OCI-LY7 (cell line): Measurements from ENCODE around the gene PPP6R3. TPM values are rescaled to one million over a fixed set of nuclear protein-coding genes. Genes with fewer than 3 reads are reported as not detected.

Source experiments
- BruUV-seq: library from RNA; stranded (reverse); fragments of 400-500 nt; replicated peaks from 2 replicates; lab custom pipeline; 2021; lab: Mats Ljungman, UMichigan
- CTCF ChIA-PET: fragments of 300-600 bp; sonication (Branson Sonifier 250); formaldehyde crosslinking; loops from one replicate; lab custom pipeline; 2022; ENCODE audit warnings: antibody characterized with exemption; ENCODE audit not compliant: unreplicated experiment; lab: Charles Lee
- POLR2A ChIA-PET: fragments of 300-600 bp; sonication (Branson Sonifier 250); formaldehyde crosslinking; loops from one replicate; lab custom pipeline; 2022; ENCODE audit warnings: antibody characterized with exemption; lab: Charles Lee
- DNase-seq: peaks from one replicate; pipeline ENCODE4 v3.0.0-alpha.2; 2015; ENCODE audit warnings: low spot score
- H2AFZ ChIP-seq: fragments of 200-600 bp; sonication (generic), shearing (Covaris generic); 2 replicates; pipeline ENCODE4 v1.6.1; 2014; ENCODE audit warnings: mild to moderate bottlenecking, antibody characterized with exemption, low read length, moderate library complexity
- H3K27ac ChIP-seq: fragments of 200-600 bp; sonication (generic); 2 replicates; pipeline ENCODE4 v1.5.1; 2014; ENCODE audit warnings: mixed run types, low read depth, mild to moderate bottlenecking, moderate library complexity, low read length, inconsistent platforms; ENCODE audit not compliant: poor library complexity, severe bottlenecking
- H3K36me3 ChIP-seq: fragments of 200-600 bp; sonication (generic); 2 replicates; pipeline ENCODE4 v1.6.1; 2014; ENCODE audit warnings: mild to moderate bottlenecking, antibody characterized with exemption, low read length, moderate library complexity, mixed read lengths; ENCODE audit not compliant: insufficient read depth
- H3K4me1 ChIP-seq: fragments of 200-600 bp; sonication (generic); 2 replicates; pipeline ENCODE4 v1.5.1; 2014; ENCODE audit warnings: mild to moderate bottlenecking, low read length; ENCODE audit not compliant: insufficient read depth, poor library complexity, severe bottlenecking
- H3K4me2 ChIP-seq: fragments of 200-600 bp; sonication (generic); 2 replicates; pipeline ENCODE4 v1.6.1; 2014; ENCODE audit warnings: mild to moderate bottlenecking, low read length
- H3K4me3 ChIP-seq: fragments of 200-600 bp; sonication (generic); 2 replicates; pipeline ENCODE4 v1.5.1; 2014; ENCODE audit warnings: mild to moderate bottlenecking, low read depth, low read length; ENCODE audit not compliant: poor library complexity, severe bottlenecking
- H3K79me2 ChIP-seq: fragments of 200-600 bp; sonication (generic); 2 replicates; pipeline ENCODE4 v1.6.1; 2016; ENCODE audit warnings: low read depth, mild to moderate bottlenecking, low read length, moderate library complexity, mixed read lengths; ENCODE audit not compliant: insufficient read depth
- H3K9me2 ChIP-seq: fragments of 200-600 bp; sonication (generic); 2 replicates; pipeline ENCODE4 v1.6.1; 2016; ENCODE audit warnings: mild to moderate bottlenecking, low read length, mixed read lengths; ENCODE audit not compliant: insufficient read depth
- H3K9me3 ChIP-seq: fragments of 200-600 bp; sonication (generic); 2 replicates; pipeline ENCODE4 v1.6.1; 2014; ENCODE audit warnings: mild to moderate bottlenecking, mixed run types, low read length, mixed read lengths
- H4K20me1 ChIP-seq: fragments of 200-600 bp; sonication (generic); 2 replicates; pipeline ENCODE4 v1.6.1; 2014; ENCODE audit warnings: mild to moderate bottlenecking, antibody characterized with exemption, low read length, moderate library complexity, mixed read lengths; ENCODE audit not compliant: insufficient read depth
- CTCF ChIP-seq: fragments of 200-600 bp; sonication (generic); conservative IDR thresholded peaks from 2 replicates; pipeline ENCODE4 v1.5.1; 2014; ENCODE audit warnings: mild to moderate bottlenecking, antibody characterized with exemption, low read length, moderate library complexity, mixed read lengths
- EZH2phosphoT487 ChIP-seq: fragments of 200-600 bp; sonication (generic); IDR thresholded peaks from 2 replicates; pipeline ENCODE4 v1.6.1; 2018; ENCODE audit warnings: low read depth, borderline replicate concordance, mild to moderate bottlenecking, mixed run types, antibody characterized with exemption, low read length, moderate library complexity, mixed read lengths
- intact Hi-C: fragments of 100-400 bp; cut with micrococcal nuclease; formaldehyde crosslinking; loops from one replicate; pipeline ENCODE4 v1.10.0; 2022; ENCODE audit not compliant: unreplicated experiment
- total RNA-seq, 2 experiments: library from RNA; depleted of rRNA in 1 of 2; stranded (reverse); fragments of >200 nt in 1 of 2; shearing (Covaris generic) in 1 of 2; gene quantifications; 2 replicates each; pipeline ENCODE4 v1.2.3, GENCODE V29; 2014 to 2022

Gene PPP6R3
- total RNA-seq, 2 experiments from 2014 or later, result 122 to 151 TPM

GRCh38 chr11:68649851-68650555, 189.5 kb downstream of the PPP6R3 start:
- no peaks in the 10 kb centered on the region for H3K79me2 ChIP-seq
- H3K27ac ChIP-seq, result no peak overlapping the region
- CTCF ChIA-PET, result no interaction called here
- intact Hi-C loops, result no loop called here
- no TSS peak for BruUV-seq
- no peaks in the 10 kb centered on the region for H3K9me3 ChIP-seq
- H3K4me3 ChIP-seq, result no peak overlapping the region
- POLR2A ChIA-PET, result no interaction called here
- H3K9me2 ChIP-seq, result no peaks in the 10 kb centered on the region
- TF ChIP-seq CTCF (no peak), EZH2phosphoT487 (no peak)
- no peak for DNase-seq
- no peak overlapping the region for H3K4me2 ChIP-seq
- peaks cover 7% of the 10 kb centered on the region for H3K4me1 ChIP-seq
- no peaks in the 10 kb centered on the region for H3K36me3 ChIP-seq
- H4K20me1 ChIP-seq, result no peaks in the 10 kb centered on the region
- no peak overlapping the region for H2AFZ ChIP-seq

GRCh38 chr11:68650801-68651200, 190.2 kb downstream of the PPP6R3 start:
- Histone ChIP-seq H3K9me2 (no peaks in the 10 kb centered on the region), H3K36me3 (no peaks in the 10 kb centered on the region), H4K20me1 (no peaks in the 10 kb centered on the region), H2AFZ (no peak overlapping the region), H3K4me1 (peaks cover 7% of the 10 kb centered on the region), H3K79me2 (no peaks in the 10 kb centered on the region), H3K4me2 (no peak overlapping the region), H3K9me3 (no peaks in the 10 kb centered on the region), H3K27ac (no peak overlapping the region), H3K4me3 (no peak overlapping the region)
- TF ChIP-seq EZH2phosphoT487 (no peak), CTCF (no peak)
- DNase-seq, result no peak
- ChIA-PET CTCF (no interaction called here), POLR2A (no interaction called here)
- intact Hi-C loops, result no loop called here
- BruUV-seq, result no TSS peak

GRCh38 chr11:68651208-68651984, 190.8 kb downstream of the PPP6R3 start:
- no peak overlapping the region for H3K27ac ChIP-seq
- no peaks in the 10 kb centered on the region for H3K36me3 ChIP-seq
- H2AFZ ChIP-seq, result no peak overlapping the region
- ChIA-PET CTCF (no interaction called here), POLR2A (no interaction called here)
- H3K9me3 ChIP-seq, result no peaks in the 10 kb centered on the region
- H3K4me2 ChIP-seq, result no peak overlapping the region
- H3K4me3 ChIP-seq, result no peak overlapping the region
- TF ChIP-seq CTCF (no peak), EZH2phosphoT487 (no peak)
- H3K79me2 ChIP-seq, result no peaks in the 10 kb centered on the region
- no peaks in the 10 kb centered on the region for H3K9me2 ChIP-seq
- H3K4me1 ChIP-seq, result peaks cover 7% of the 10 kb centered on the region
- no peak for DNase-seq
- intact Hi-C loops, result no loop called here
- no peaks in the 10 kb centered on the region for H4K20me1 ChIP-seq
- no TSS peak for BruUV-seq
